ENCODE results near the gene SOX6.

- TF ChIP-seq ZFP62 (CRISPR knock-in tag; IDR thresholded peaks at IDR 0.05) (no peak), JDP2 (CRISPR knock-in tag; IDR thresholded peaks at IDR 0.05; ENCODE audit: borderline replicate concordance) (no peak), TAF1 (CRISPR knock-in tag; IDR thresholded peaks at IDR 0.05) (no peak), CTCF (CRISPR knock-in tag; IDR thresholded peaks at IDR 0.05) (no peak), TP53 (CRISPR knock-in tag; conservative IDR thresholded peaks at IDR 0.05) (no peak), ZBTB4 (CRISPR knock-in tag; IDR thresholded peaks at IDR 0.05; ENCODE audit: borderline replicate concordance) (no peak), ARNTL (CRISPR knock-in tag; IDR thresholded peaks at IDR 0.05) (no peak), ZBTB1 (CRISPR knock-in tag; IDR thresholded peaks at IDR 0.05; ENCODE audit: borderline replicate concordance) (no peak), AGO2 (optimal IDR thresholded peaks at IDR 0.05; ENCODE audit: low read depth, low read length) (no peak)
Measured at GRCh38 chr11:16367252-16367651, 10.9 kb upstream of the SOX6 start.
